Measurements from ENCODE around the gene ETV3. TPM values are rescaled to one million over a fixed set of nuclear protein-coding genes. Genes with fewer than 3 reads are reported as not detected.
"Not testable (repeated sequence)": the region's sequence is repeated elsewhere in the genome, so short reads cannot be mapped to it uniquely, and the experiment has no call there.

The ETV3 gene
- total RNA-seq (24.9 TPM), polyA plus RNA-seq (12.4 TPM)

GRCh38 chr1:157138220-157139051 lies at the start of gene ETV3:
TSS of gene ETV3 (minus strand) at chr1:157138395. CDS start at chr1:157136352, 2,043 bp downstream.
- H3K4me1 ChIP-seq (ENCODE audit: insufficient read depth), result peaks cover 1% of the 10 kb centered on the region
- H3K4me3 ChIP-seq (ENCODE audit: low read depth, low read length), result peak within 1 kb of the TSS; percentile 90
- H3K36me3 ChIP-seq (ENCODE audit: insufficient read depth), result peaks cover 2% of the 10 kb centered on the region
- under 1% methylated on average over 85 of the region's 85 CpGs for WGBS
- H3K27ac ChIP-seq (ENCODE audit: low read depth), result peak within 1 kb of the TSS; percentile 98
- DNase-seq (ENCODE audit: extremely low spot score), result peak; percentile 84

- no peak for DNase-seq (ENCODE audit: extremely low spot score)
- 75% methylated on average over 8 of the region's 8 CpGs for WGBS
- Histone ChIP-seq H3K4me1 (ENCODE audit: insufficient read depth) (no peaks in the 10 kb centered on the region), H3K27ac (ENCODE audit: low read depth) (no peak overlapping the region), H3K36me3 (ENCODE audit: insufficient read depth) (no peaks in the 10 kb centered on the region), H3K4me3 (ENCODE audit: low read depth, low read length) (no peak overlapping the region)
These were observed 48.2 kb upstream of the ETV3 start for GRCh38 chr1:157186281-157186992.

GRCh38 chr1:157183870-157184269 lies 45.7 kb upstream of the ETV3 start:
- 66% methylated on average over 3 of the region's 3 CpGs for WGBS
- H3K36me3 ChIP-seq (ENCODE audit: insufficient read depth), result no peaks in the 10 kb centered on the region
- no peak for DNase-seq (ENCODE audit: extremely low spot score)

GRCh38 chr1:157182371-157182770 lies 44.2 kb upstream of the ETV3 start:
- not testable (repeated sequence) for DNase-seq (ENCODE audit: extremely low spot score)

More at GRCh38 chr1:157183870-157184269, 45.7 kb upstream of the ETV3 start:
- Histone ChIP-seq H3K27ac (ENCODE audit: low read depth) (no peak overlapping the region), H3K4me1 (ENCODE audit: insufficient read depth) (no peaks in the 10 kb centered on the region), H3K4me3 (ENCODE audit: low read depth, low read length) (no peak overlapping the region)

GRCh38 chr1:157181790-157182189 lies 43.6 kb upstream of the ETV3 start:
- Histone ChIP-seq H3K36me3 (ENCODE audit: insufficient read depth) (no peaks in the 10 kb centered on the region), H3K27ac (ENCODE audit: low read depth) (no peak overlapping the region), H3K4me1 (ENCODE audit: insufficient read depth) (no peaks in the 10 kb centered on the region), H3K4me3 (ENCODE audit: low read depth, low read length) (no peak overlapping the region)
- WGBS, result 83% methylated on average over 3 of the region's 3 CpGs
- DNase-seq (ENCODE audit: extremely low spot score), result no peak

More at GRCh38 chr1:157182371-157182770, 44.2 kb upstream of the ETV3 start:
- H3K27ac ChIP-seq (ENCODE audit: low read depth); H3K36me3 ChIP-seq (ENCODE audit: insufficient read depth); H3K4me1 ChIP-seq (ENCODE audit: insufficient read depth); H3K4me3 ChIP-seq (ENCODE audit: low read depth, low read length): not testable (repeated sequence)
- 83% methylated on average over 5 of the region's 5 CpGs for WGBS

- Histone ChIP-seq H3K4me1 (ENCODE audit: insufficient read depth) (no peaks in the 10 kb centered on the region), H3K36me3 (ENCODE audit: insufficient read depth) (no peaks in the 10 kb centered on the region), H3K27ac (ENCODE audit: low read depth) (no peak overlapping the region), H3K4me3 (ENCODE audit: low read depth, low read length) (no peak overlapping the region)
- no peak for DNase-seq (ENCODE audit: extremely low spot score)
- 44% methylated on average over 5 of the region's 5 CpGs for WGBS
These were observed 43.1 kb upstream of the ETV3 start for GRCh38 chr1:157181258-157181657.

- Histone ChIP-seq H3K4me3 (ENCODE audit: low read depth, low read length) (no peak overlapping the region), H3K36me3 (ENCODE audit: insufficient read depth) (no peaks in the 10 kb centered on the region), H3K27ac (ENCODE audit: low read depth) (no peak overlapping the region), H3K4me1 (ENCODE audit: insufficient read depth) (no peaks in the 10 kb centered on the region)
- no peak for DNase-seq (ENCODE audit: extremely low spot score)
- 79% methylated on average over 3 of the region's 3 CpGs for WGBS
These were observed 40.3 kb upstream of the ETV3 start for GRCh38 chr1:157178490-157178889.

- Histone ChIP-seq H3K27ac (ENCODE audit: low read depth) (no peak overlapping the region), H3K4me3 (ENCODE audit: low read depth, low read length) (no peak overlapping the region), H3K36me3 (ENCODE audit: insufficient read depth) (no peaks in the 10 kb centered on the region), H3K4me1 (ENCODE audit: insufficient read depth) (no peaks in the 10 kb centered on the region)
- 56% methylated on average over 4 of the region's 4 CpGs for WGBS
- no peak for DNase-seq (ENCODE audit: extremely low spot score)
These were observed 39.7 kb upstream of the ETV3 start for GRCh38 chr1:157177733-157178394.

GRCh38 chr1:157176591-157177121 lies 38.5 kb upstream of the ETV3 start:
- H3K36me3 ChIP-seq (ENCODE audit: insufficient read depth), result no peaks in the 10 kb centered on the region
- H3K27ac ChIP-seq (ENCODE audit: low read depth), result no peak overlapping the region
- WGBS, result 90% methylated on average over 6 of the region's 6 CpGs
- H3K4me3 ChIP-seq (ENCODE audit: low read depth, low read length), result no peak overlapping the region
- no peaks in the 10 kb centered on the region for H3K4me1 ChIP-seq (ENCODE audit: insufficient read depth)
- no peak for DNase-seq (ENCODE audit: extremely low spot score)

- no peak overlapping the region for H3K4me3 ChIP-seq (ENCODE audit: low read depth, low read length)
- H3K4me1 ChIP-seq (ENCODE audit: insufficient read depth), result no peaks in the 10 kb centered on the region
- DNase-seq (ENCODE audit: extremely low spot score), result no peak
- H3K27ac ChIP-seq (ENCODE audit: low read depth), result no peak overlapping the region
- no peaks in the 10 kb centered on the region for H3K36me3 ChIP-seq (ENCODE audit: insufficient read depth)
- WGBS, result 94% methylated on average over 1 of the region's 1 CpG
These were observed 37.8 kb upstream of the ETV3 start for GRCh38 chr1:157176016-157176415.

- H3K4me3 ChIP-seq (ENCODE audit: low read depth, low read length), result no peak overlapping the region
- no peak overlapping the region for H3K27ac ChIP-seq (ENCODE audit: low read depth)
- H3K4me1 ChIP-seq (ENCODE audit: insufficient read depth), result no peaks in the 10 kb centered on the region
- H3K36me3 ChIP-seq (ENCODE audit: insufficient read depth), result no peaks in the 10 kb centered on the region
- WGBS, result 85% methylated on average over 8 of the region's 8 CpGs
- no peak for DNase-seq (ENCODE audit: extremely low spot score)
These were observed 35.8 kb upstream of the ETV3 start for GRCh38 chr1:157173900-157174410.

- not testable (repeated sequence) for DNase-seq (ENCODE audit: extremely low spot score); H3K27ac ChIP-seq (ENCODE audit: low read depth); H3K4me1 ChIP-seq (ENCODE audit: insufficient read depth); H3K36me3 ChIP-seq (ENCODE audit: insufficient read depth); H3K4me3 ChIP-seq (ENCODE audit: low read depth, low read length)
- 70% methylated on average over 2 of the region's 2 CpGs for WGBS
These were observed 35.0 kb upstream of the ETV3 start for GRCh38 chr1:157173241-157173640.

- not testable (repeated sequence) for H3K36me3 ChIP-seq (ENCODE audit: insufficient read depth); H3K27ac ChIP-seq (ENCODE audit: low read depth); H3K4me1 ChIP-seq (ENCODE audit: insufficient read depth); H3K4me3 ChIP-seq (ENCODE audit: low read depth, low read length); DNase-seq (ENCODE audit: extremely low spot score)
- 78% methylated on average over 2 of the region's 2 CpGs for WGBS
These were observed 34.4 kb upstream of the ETV3 start for GRCh38 chr1:157172591-157172990.

Data from urinary bladder (tissue), 4 donors.